ENCODE results near the gene TSSK2.

TSSK2 gene

GRCh38 chr22:19125474-19126308, 5.4 kb upstream of the TSSK2 start:
- DNase-seq: no peak

GRCh38 chr22:19126309-19127273, 4.5 kb upstream of the TSSK2 start:
- no peak for DNase-seq

- DNase-seq: no peak
These were observed 3.6 kb upstream of the TSSK2 start for GRCh38 chr22:19127329-19128008.

- no peak for DNase-seq
These were observed 3.1 kb upstream of the TSSK2 start for GRCh38 chr22:19128009-19128401.

- DNase-seq: no peak
These were observed 2.0 kb upstream of the TSSK2 start for GRCh38 chr22:19128946-19129727.

GRCh38 chr22:19129871-19130270, 1.2 kb upstream of the TSSK2 start:
- no peak for DNase-seq

GRCh38 chr22:19131685-19132015, 542 bp downstream of the TSSK2 start:
- no peak for DNase-seq

- no peak for DNase-seq
These were observed 1.0 kb downstream of the TSSK2 start for GRCh38 chr22:19132153-19132552.

GRCh38 chr22:19132693-19133400, 1.7 kb downstream of the TSSK2 start:
- no peak for DNase-seq

GRCh38 chr22:19133561-19133960, 2.5 kb downstream of the TSSK2 start:
- DNase-seq: no peak

- DNase-seq: no peak
These were observed 3.2 kb downstream of the TSSK2 start for GRCh38 chr22:19134176-19134831.

GRCh38 chr22:19134874-19135273, 3.8 kb downstream of the TSSK2 start:
- no peak for DNase-seq

GRCh38 chr22:19136915-19137314, 5.8 kb downstream of the TSSK2 start:
- DNase-seq: no peak

- no peak for DNase-seq
These were observed 6.5 kb downstream of the TSSK2 start for GRCh38 chr22:19137384-19138216.

- DNase-seq: no peak
These were observed 7.3 kb downstream of the TSSK2 start for GRCh38 chr22:19138217-19139000.

- DNase-seq: no peak
These were observed 7.9 kb downstream of the TSSK2 start for GRCh38 chr22:19139001-19139356.

- no peak for DNase-seq
These were observed 8.9 kb downstream of the TSSK2 start for GRCh38 chr22:19139974-19140373.

GRCh38 chr22:19142394-19142793, 11.3 kb downstream of the TSSK2 start:
- DNase-seq: no peak

- no peak for DNase-seq
These were observed 12.1 kb downstream of the TSSK2 start for GRCh38 chr22:19143212-19143611.

- peak; percentile 22 for DNase-seq
These were observed 12.9 kb downstream of the TSSK2 start for GRCh38 chr22:19143967-19144400.

Data from stimulated activated CD4-positive, alpha-beta T cell treated with anti-CD3 and anti-CD28 coated beads, Interleukin-4, amount 100 ng/mL, for 1 hour (primary cell).